ENCODE data around the gene EPAS1. TPM values are rescaled to one million over a fixed set of nuclear protein-coding genes. Genes with fewer than 3 reads are reported as not detected.

EPAS1 gene
- total and polyA plus RNA-seq, 2 of the 8 experiments (the other 6 are each of a cell fraction or from before 2014, with no cell fraction given): 2.0 to 4.9 TPM

- TF ChIP-seq, protein P1, sequence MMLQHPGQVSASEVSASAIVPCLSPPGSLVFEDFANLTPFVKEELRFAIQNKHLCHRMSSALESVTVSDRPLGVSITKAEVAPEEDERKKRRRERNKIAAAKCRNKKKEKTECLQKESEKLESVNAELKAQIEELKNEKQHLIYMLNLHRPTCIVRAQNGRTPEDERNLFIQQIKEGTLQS (IDR thresholded peaks at IDR 0.05; ENCODE audit: insufficient read depth, low read depth, low read length): no peak
- TF ChIP-seq ASH2L (IDR thresholded peaks at IDR 0.05; ENCODE audit: low read length): no peak
- no peak for TF ChIP-seq CTBP2 (IDR thresholded peaks at IDR 0.05; ENCODE audit: borderline replicate concordance, insufficient read depth, insufficient read length, low read length)
- no peak for TF ChIP-seq BRCA1 (IDR thresholded peaks at IDR 0.05; ENCODE audit: low read depth, low read length)
- no peak for TF ChIP-seq MAFK (IDR thresholded peaks at IDR 0.05; ENCODE audit: low read depth, low read length)
These were observed 92.8 kb downstream of the EPAS1 start (continued) for GRCh38 chr2:46390036-46390435.
